GM21737 (cell line): ENCODE data around the gene PER3.

Experiments
- ATAC-seq: cut with Tn5 transposase; IDR thresholded peaks from one replicate; pipeline ENCODE4 v1.9.1; 2021; ENCODE audit warnings: mild to moderate bottlenecking, moderate library complexity; ENCODE audit not compliant: unreplicated experiment

PER3 gene

GRCh38 chr1:7783826-7784491 lies at the start of gene PER3:
TSS of gene PER3 (plus strand) at chr1:7784291. CDS start at chr1:7784878, 587 bp downstream.
- ATAC-seq = peak; percentile 83

- ATAC-seq = no peak
Measured at GRCh38 chr1:7738044-7738443, 46.0 kb upstream of the PER3 start.

GRCh38 chr1:7743346-7743745 lies 40.7 kb upstream of the PER3 start:
- ATAC-seq = no peak

GRCh38 chr1:7744882-7745281 lies 39.2 kb upstream of the PER3 start:
- no peak for ATAC-seq

GRCh38 chr1:7745783-7746182 lies 38.3 kb upstream of the PER3 start:
- ATAC-seq = no peak

- ATAC-seq = no peak
Measured at GRCh38 chr1:7747605-7748004, 36.5 kb upstream of the PER3 start.

- no peak for ATAC-seq
Measured at GRCh38 chr1:7749126-7749525, 35.0 kb upstream of the PER3 start.

GRCh38 chr1:7751174-7751573 lies 32.9 kb upstream of the PER3 start:
- no peak for ATAC-seq

- ATAC-seq = no peak
Measured at GRCh38 chr1:7752512-7753417, 31.3 kb upstream of the PER3 start.

GRCh38 chr1:7753641-7754040 lies 30.4 kb upstream of the PER3 start:
- no peak for ATAC-seq

- ATAC-seq = no peak
Measured at GRCh38 chr1:7754234-7754633, 29.9 kb upstream of the PER3 start.

GRCh38 chr1:7755448-7755847 lies 28.6 kb upstream of the PER3 start:
- no peak for ATAC-seq

- ATAC-seq = no peak
Measured at GRCh38 chr1:7760245-7760644, 23.8 kb upstream of the PER3 start.

GRCh38 chr1:7761103-7761502 lies 23.0 kb upstream of the PER3 start:
- no peak for ATAC-seq

- no peak for ATAC-seq
Measured at GRCh38 chr1:7767176-7767575, 16.9 kb upstream of the PER3 start.

GRCh38 chr1:7768583-7768982 lies 15.5 kb upstream of the PER3 start:
- no peak for ATAC-seq

- no peak for ATAC-seq
Measured at GRCh38 chr1:7769673-7770412, 14.2 kb upstream of the PER3 start.

- ATAC-seq = no peak
Measured at GRCh38 chr1:7770669-7770996, 13.5 kb upstream of the PER3 start.

GRCh38 chr1:7770997-7771822 lies 12.9 kb upstream of the PER3 start, which contains the start of gene VAMP3:
TSS of gene VAMP3 (plus strand) at chr1:7771296. CDS start at chr1:7771384, 88 bp downstream.
- ATAC-seq = peak; percentile 82

GRCh38 chr1:7771823-7772299 lies 12.2 kb upstream of the PER3 start:
- ATAC-seq = no peak

- ATAC-seq = no peak
Measured at GRCh38 chr1:7777591-7777990, 6.5 kb upstream of the PER3 start.
